ENCODE measurements around the gene ARHGAP36.

The ARHGAP36 gene

DNA sequence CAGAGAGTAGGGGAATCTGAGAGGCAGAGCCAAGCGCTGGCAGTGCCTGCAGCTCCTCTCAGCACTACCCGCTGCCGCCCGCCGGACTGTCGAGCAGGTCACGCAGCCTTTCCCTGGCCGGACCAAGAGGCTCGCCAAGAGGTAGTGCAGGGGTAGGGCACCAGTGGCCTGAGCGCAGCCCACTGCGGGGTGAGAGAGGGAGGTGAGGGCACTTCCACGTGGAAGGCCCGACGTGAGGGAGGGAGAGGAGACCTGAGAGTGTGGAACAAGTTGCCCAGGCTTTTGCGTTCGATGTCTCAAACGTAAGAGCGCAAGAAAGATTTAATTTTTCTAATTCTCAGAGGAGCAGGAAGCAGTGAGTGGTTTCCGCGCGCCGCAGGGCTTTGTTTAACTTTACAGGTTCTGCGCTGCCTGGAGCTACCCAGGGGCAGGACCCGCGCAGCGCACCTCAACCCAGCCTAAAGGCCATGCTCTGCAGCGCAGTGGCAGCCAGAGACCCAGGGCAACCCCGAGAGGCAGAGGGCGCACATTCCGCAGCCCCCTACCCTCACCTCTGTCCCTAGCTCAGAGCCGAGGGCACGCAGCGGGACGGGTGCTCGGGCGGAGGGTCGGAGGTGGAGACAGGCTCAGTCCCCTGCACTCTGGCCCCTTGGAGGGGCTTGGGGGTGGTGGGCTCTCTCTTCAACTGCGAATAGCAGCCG, 14.9 kb downstream of the ARHGAP36 start:
- no peak for DNase-seq (ENCODE audit: low read depth in 2 of 2)

- DNase-seq (ENCODE audit: low read depth in 2 of 2): no peak
Observed at GRCh38 chrX:131073607-131074006, 15.5 kb downstream of the ARHGAP36 start.

- DNase-seq (ENCODE audit: low read depth in 2 of 2): no peak
Observed at GRCh38 chrX:131081772-131082740, 23.9 kb downstream of the ARHGAP36 start.

- no peak for DNase-seq (ENCODE audit: low read depth in 2 of 2)
Observed at GRCh38 chrX:131083510-131084142, 25.5 kb downstream of the ARHGAP36 start.

GRCh38 chrX:131084145-131084544, 26.0 kb downstream of the ARHGAP36 start:
- DNase-seq (ENCODE audit: low read depth in 2 of 2): no peak

- no peak for DNase-seq (ENCODE audit: low read depth in 2 of 2)
Observed at GRCh38 chrX:131136776-131137175, 78.6 kb downstream of the ARHGAP36 start.

DNA sequence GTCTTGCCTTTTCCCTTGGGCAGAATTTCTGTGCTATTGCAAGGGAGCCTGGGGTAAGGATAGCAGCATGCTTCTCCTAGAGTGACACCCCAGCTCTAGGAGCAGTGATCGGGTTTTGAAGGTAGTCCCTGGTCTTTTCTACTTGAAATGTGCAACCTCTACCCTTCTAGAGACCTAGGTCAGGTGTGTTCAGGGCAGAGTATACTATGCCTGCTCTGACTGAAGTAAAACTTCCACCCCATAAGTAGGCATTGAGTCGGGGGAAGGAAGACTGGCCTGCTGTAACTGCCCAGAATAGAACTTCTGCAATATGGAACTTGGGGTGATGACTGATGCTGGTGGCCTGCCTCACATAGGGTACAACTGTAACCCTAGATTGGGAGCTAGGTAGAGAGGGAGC, 80.9 kb downstream of the ARHGAP36 start:
- DNase-seq (ENCODE audit: low read depth in 2 of 2): no peak

Data from stimulated activated CD4-positive, alpha-beta T cell treated with anti-CD3 and anti-CD28 coated beads, Interleukin-15, amount 100 ng/mL, for 48 hours (primary cell).